Prostate gland (tissue), 2 donors: ENCODE data around the gene ANGPTL1. TPM values are rescaled to one million over a fixed set of nuclear protein-coding genes. Genes with fewer than 3 reads are reported as not detected.
"Not testable (repeated sequence)": the region's sequence is repeated elsewhere in the genome, so short reads cannot be mapped to it uniquely, and the experiment has no call there.

ENCODE experiments used
- DNase-seq: peaks from one replicate; pipeline ENCODE4 v3.0.0-alpha.2; 2019; ENCODE audit warnings: low spot score
- H3K27ac ChIP-seq, 2 donors: fragments of 200-600 bp; sonication (generic); 2 replicates each; pipeline ENCODE4 v1.5.1; 2017 to 2019
- H3K27me3 ChIP-seq: fragments of 200-600 bp; sonication (generic); replicated peaks from 2 replicates; pipeline ENCODE4 v1.5.1; 2019; ENCODE audit not compliant: insufficient read depth
- H3K36me3 ChIP-seq, 2 donors: fragments of 200-600 bp; sonication (generic); 1 replicate in 1 of 2; 2 replicates in 1 of 2; pipeline versions ENCODE4 v1.5.1 to v1.8.1; 2017 to 2019
- H3K4me1 ChIP-seq: fragments of 200-600 bp; sonication (generic); replicated peaks from 2 replicates; pipeline ENCODE4 v1.5.1; 2019
- H3K4me3 ChIP-seq, 2 donors: fragments of 200-600 bp; sonication (generic); 2 replicates each; pipeline ENCODE4 v1.5.1; 2017 to 2019
- H3K9me3 ChIP-seq: fragments of 200-600 bp; sonication (generic); 2 replicates; pipeline ENCODE4 v1.5.1; 2017
- CTCF ChIP-seq, 4 experiments: fragments of 200-600 bp in 2 of 4; fragments of 450-650 bp in 2 of 4; sonication (generic) in 2 of 4; IDR thresholded peaks; 1 replicate in 3 of 4; 2 replicates in 1 of 4; pipeline ENCODE4 v1.5.1; 2016 to 2019; ENCODE audit warnings: antibody characterized with exemption in 4 of 4, mild to moderate bottlenecking in 2 of 4, moderate library complexity in 2 of 4
- POLR2A ChIP-seq: fragments of 450-650 bp; IDR thresholded peaks from one replicate; pipeline ENCODE4 v1.6.1; 2016; ENCODE audit warnings: antibody characterized with exemption, mild to moderate bottlenecking
- POLR2AphosphoS5 ChIP-seq: sonication (generic); formaldehyde crosslinking; IDR thresholded peaks from one replicate; pipeline ENCODE4 v1.6.1; 2017; ENCODE audit warnings: antibody characterized with exemption
- WGBS: methylation state at CpG from one replicate; pipeline ENCODE4 v1.1.5; 2018; 5-methylcytosine and 5-hydroxymethylcytosine counted together
- intact Hi-C: fragments of 100-400 bp; cut with DNase I; formaldehyde crosslinking; loops from one replicate; pipeline ENCODE4 v1.14.2; 2022
- total RNA-seq, 2 donors: library from RNA; depleted of rRNA; stranded (reverse); fragments of >200 nt; gene quantifications; one replicate each; pipeline ENCODE4 v1.1.0, GENCODE V29; 2016

The ANGPTL1 gene
- total RNA-seq, 2 donors from 2014 or later = 11.3 to 18.9 TPM

GRCh38 chr1:178862416-178862815 is 8.5 kb downstream of the ANGPTL1 start:
- no peaks in the 10 kb centered on the region for H3K27me3 ChIP-seq
- no peak overlapping the region for H3K4me3 ChIP-seq
- H3K36me3 ChIP-seq = no peaks in the 10 kb centered on the region
- H3K27ac ChIP-seq = no peak overlapping the region
- DNase-seq = no peak
- intact Hi-C loops = loop anchor here (10.0 kb wide), 1 partner anchor 72 kb away; no protein-coding TSS in a partner anchor
- H3K4me1 ChIP-seq = no peaks in the 10 kb centered on the region
- TF ChIP-seq POLR2A (no peak), CTCF (IDR thresholded peaks at IDR 0.05) (no peak), POLR2AphosphoS5 (no peak)
- H3K9me3 ChIP-seq = no peaks in the 10 kb centered on the region
- WGBS = 95% methylated on average over 3 of the region's 3 CpGs

- TF ChIP-seq CTCF (IDR thresholded peaks at IDR 0.05) (no peak), POLR2AphosphoS5 (no peak), POLR2A (no peak)
These were observed 13.8 kb downstream of the ANGPTL1 start for GRCh38 chr1:178857126-178857525.

DNA sequence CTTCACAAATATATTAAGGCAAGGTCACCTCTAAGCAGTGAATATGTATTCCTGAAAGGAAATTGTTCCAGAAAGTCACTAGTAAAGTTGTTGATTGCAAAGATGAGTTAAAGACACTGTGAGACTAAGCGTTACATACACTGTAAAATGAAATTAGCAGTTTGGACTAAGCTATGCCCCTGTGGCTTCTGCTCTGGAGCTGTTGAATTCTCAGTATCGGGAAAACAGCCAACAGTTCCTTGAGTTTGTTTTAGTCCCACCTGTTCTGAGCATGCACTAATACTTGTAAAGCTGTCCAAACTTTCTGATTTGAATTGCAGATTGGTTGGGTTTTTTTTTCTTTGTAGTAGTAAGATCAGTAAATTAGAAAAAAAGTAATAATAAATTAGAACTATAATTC is 21.0 kb downstream of the ANGPTL1 start:
- TF ChIP-seq POLR2A = no peak
- no peak for TF ChIP-seq POLR2AphosphoS5
- TF ChIP-seq CTCF (IDR thresholded peaks at IDR 0.05) = no peak
- Histone ChIP-seq H3K4me3 (no peak overlapping the region), H3K36me3 (no peaks in the 10 kb centered on the region), H3K4me1 (no peaks in the 10 kb centered on the region), H3K27me3 (no peaks in the 10 kb centered on the region), H3K9me3 (no peaks in the 10 kb centered on the region), H3K27ac (no peak overlapping the region)
- intact Hi-C loops = no loop called here
- no peak for DNase-seq
- 46% methylated on average over 2 of the region's 2 CpGs for WGBS

More at GRCh38 chr1:178857126-178857525, 13.8 kb downstream of the ANGPTL1 start:
- no peaks in the 10 kb centered on the region for H3K36me3 ChIP-seq
- DNase-seq = no peak
- no peaks in the 10 kb centered on the region for H3K27me3 ChIP-seq
- no peak overlapping the region for H3K27ac ChIP-seq
- H3K4me3 ChIP-seq = no peak overlapping the region
- WGBS = 98% methylated on average over 2 of the region's 2 CpGs
- intact Hi-C loops = no loop called here
- H3K4me1 ChIP-seq = no peaks in the 10 kb centered on the region
- H3K9me3 ChIP-seq = no peaks in the 10 kb centered on the region

- H3K27ac ChIP-seq, intact Hi-C loops, H3K4me3 ChIP-seq, H3K36me3 ChIP-seq, H3K9me3 ChIP-seq, DNase-seq, H3K27me3 ChIP-seq, H3K4me1 ChIP-seq: not testable (repeated sequence)
- WGBS = 92% methylated on average over 1 of the region's 1 CpG
These were observed 23.0 kb downstream of the ANGPTL1 start for GRCh38 chr1:178847919-178848318.

DNA sequence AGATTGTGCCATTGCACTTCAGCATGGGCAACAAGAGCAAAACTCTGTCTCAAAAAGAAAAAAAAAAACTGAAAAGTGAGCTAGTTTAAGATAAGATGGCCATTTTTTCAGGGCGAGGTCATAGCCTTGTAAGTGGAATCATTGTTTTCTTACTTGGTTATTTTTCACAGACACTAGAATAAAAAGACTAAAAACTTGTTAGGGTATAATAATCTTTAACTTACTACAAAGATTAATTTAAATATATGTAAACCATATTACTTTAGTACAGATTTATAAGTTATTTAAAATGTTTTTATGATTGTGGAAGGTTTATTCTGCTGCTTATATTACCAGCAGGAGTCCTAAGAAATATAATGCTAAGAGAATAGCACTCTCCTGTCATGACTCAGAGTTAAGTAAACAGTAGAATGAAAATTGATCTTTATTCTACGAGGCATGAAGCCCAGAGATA is 23.5 kb downstream of the ANGPTL1 start:
- TF ChIP-seq CTCF (IDR thresholded peaks at IDR 0.05) = no peak
- no peak for TF ChIP-seq POLR2A
- TF ChIP-seq POLR2AphosphoS5 = no peak
- Histone ChIP-seq H3K4me1 (no peaks in the 10 kb centered on the region), H3K27ac (no peak overlapping the region), H3K4me3 (no peak overlapping the region), H3K36me3 (no peaks in the 10 kb centered on the region), H3K9me3 (no peaks in the 10 kb centered on the region), H3K27me3 (no peaks in the 10 kb centered on the region)
- intact Hi-C loops = no loop called here
- WGBS = 51% methylated on average over 2 of the region's 2 CpGs
- DNase-seq = no peak
